ENCODE results near the gene NOP58. TPM values are rescaled to one million over a fixed set of nuclear protein-coding genes. Genes with fewer than 3 reads are reported as not detected.

NOP58 gene
- total RNA-seq, 4 donors from 2014 or later, result 18.6 to 93.3 (median 53.6) TPM

- H3K27ac ChIP-seq, result no peak overlapping the region
- no peak for TF ChIP-seq CTCF (IDR thresholded peaks at IDR 0.05)
- no peak for TF ChIP-seq POLR2A (IDR thresholded peaks at IDR 0.05)
- no peaks in the 10 kb centered on the region for H3K27me3 ChIP-seq
- no peak overlapping the region for H3K4me3 ChIP-seq
- no peak for DNase-seq
- H3K36me3 ChIP-seq, result peaks cover 0 to 87% (median 0%) of the 10 kb centered on the region in 3 donors
- no peaks in the 10 kb centered on the region for H3K4me1 ChIP-seq
- H3K9me3 ChIP-seq, result no peaks in the 10 kb centered on the region
Observed at GRCh38 chr2:202289394-202290204, 24.0 kb downstream of the NOP58 start.

- Histone ChIP-seq H3K27me3 (no peaks in the 10 kb centered on the region), H3K36me3 (peaks cover 0 to 87% (median 0%) of the 10 kb centered on the region in 3 donors), H3K4me1 (no peaks in the 10 kb centered on the region), H3K27ac (no peak overlapping the region), H3K9me3 (no peaks in the 10 kb centered on the region), H3K4me3 (no peak overlapping the region)
- DNase-seq, result no peak
- TF ChIP-seq POLR2A (IDR thresholded peaks at IDR 0.05) (no peak), CTCF (IDR thresholded peaks at IDR 0.05) (no peak)
Observed at GRCh38 chr2:202290316-202290715, 24.8 kb downstream of the NOP58 start.

GRCh38 chr2:202290970-202291369, 25.4 kb downstream of the NOP58 start:
- no peaks in the 10 kb centered on the region for H3K4me1 ChIP-seq
- no peak for TF ChIP-seq CTCF (IDR thresholded peaks at IDR 0.05)
- TF ChIP-seq POLR2A (IDR thresholded peaks at IDR 0.05), result no peak
- no peaks in the 10 kb centered on the region for H3K27me3 ChIP-seq
- no peak overlapping the region for H3K4me3 ChIP-seq
- H3K36me3 ChIP-seq, result peaks cover 0 to 87% (median 0%) of the 10 kb centered on the region in 3 donors
- DNase-seq, result no peak
- H3K9me3 ChIP-seq, result no peaks in the 10 kb centered on the region
- H3K27ac ChIP-seq, result no peak overlapping the region

GRCh38 chr2:202299712-202300111, 34.1 kb downstream of the NOP58 start:
- Histone ChIP-seq H3K9me3 (no peaks in the 10 kb centered on the region), H3K27me3 (no peaks in the 10 kb centered on the region), H3K27ac (no peak overlapping the region), H3K36me3 (peaks cover 0 to 96% (median 0%) of the 10 kb centered on the region in 3 donors), H3K4me3 (no peak overlapping the region), H3K4me1 (no peaks in the 10 kb centered on the region)
- no peak for DNase-seq
- TF ChIP-seq POLR2A (IDR thresholded peaks at IDR 0.05) (no peak), CTCF (IDR thresholded peaks at IDR 0.05) (no peak)

GRCh38 chr2:202306034-202306433, 40.5 kb downstream of the NOP58 start:
- DNase-seq, result no peak
- TF ChIP-seq CTCF (IDR thresholded peaks at IDR 0.05) (no peak), POLR2A (IDR thresholded peaks at IDR 0.05) (no peak)
- no peak overlapping the region for H3K4me3 ChIP-seq
- no peaks in the 10 kb centered on the region for H3K4me1 ChIP-seq
- no peak overlapping the region for H3K27ac ChIP-seq
- peaks cover 0 to 60% (median 0%) of the 10 kb centered on the region in 3 donors for H3K36me3 ChIP-seq
- H3K27me3 ChIP-seq, result no peaks in the 10 kb centered on the region
- no peaks in the 10 kb centered on the region for H3K9me3 ChIP-seq
